Middle frontal gyrus (tissue), 1 donor: ENCODE data around the gene SESN3.
"Not testable (repeated sequence)": the region's sequence is repeated elsewhere in the genome, so short reads cannot be mapped to it uniquely, and the experiment has no call there.

Experiments
- DNase-seq: peaks from one replicate; pipeline ENCODE4 v3.0.0-alpha.2; 2015; ENCODE audit warnings: low spot score; ENCODE audit errors: extremely low spot score

SESN3 gene

DNA sequence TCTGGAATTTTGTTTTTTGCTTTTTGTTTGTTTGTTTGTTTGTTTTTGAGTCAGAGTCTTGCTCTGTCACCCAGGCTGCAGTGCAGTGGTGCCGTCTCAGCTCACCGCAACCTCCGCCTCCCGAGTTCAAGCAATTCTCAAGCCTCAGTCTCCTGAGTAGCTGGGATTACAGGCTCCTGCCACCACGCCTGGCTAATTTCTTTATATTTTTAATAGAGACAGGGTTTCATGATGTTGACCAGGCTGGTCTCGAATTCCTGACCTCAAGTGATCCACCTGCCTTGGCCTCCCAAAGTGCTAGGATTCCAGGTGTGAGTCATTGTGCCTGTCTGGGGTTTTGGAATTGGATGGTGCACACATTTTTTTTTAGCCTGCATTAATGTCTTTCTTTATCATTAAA is 20.9 kb upstream of the SESN3 start:
- not testable (repeated sequence) for DNase-seq

GRCh38 chr11:95248666-95249467 is 17.9 kb upstream of the SESN3 start:
- no peak for DNase-seq

- no peak for DNase-seq
Measured at GRCh38 chr11:95247883-95248282, 16.9 kb upstream of the SESN3 start.

DNA sequence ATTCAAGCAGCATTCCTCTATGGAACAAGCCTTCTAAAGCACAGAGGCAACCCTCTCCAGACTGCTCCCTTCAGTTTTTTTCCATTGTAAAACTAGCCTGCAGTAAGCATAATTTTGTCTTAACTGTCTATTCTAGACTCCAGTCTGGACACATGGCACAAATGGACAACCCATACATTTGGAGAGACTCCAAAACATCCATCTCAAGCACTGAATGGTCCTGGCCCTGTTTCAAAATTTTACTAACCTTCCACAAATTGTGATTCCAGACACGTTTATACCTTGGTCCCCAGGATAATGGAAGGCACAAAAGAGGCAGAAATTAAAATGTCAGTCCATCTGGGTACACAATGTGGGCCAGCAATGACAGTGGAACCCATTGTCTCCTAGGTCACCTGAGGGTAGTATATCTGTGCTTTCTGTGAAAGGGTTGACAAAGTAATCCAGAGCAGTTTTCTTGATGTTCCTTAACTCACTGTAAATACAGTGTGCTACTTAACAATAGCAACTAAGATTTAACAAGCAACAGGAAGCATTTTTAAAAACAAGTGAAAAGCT is 16.2 kb upstream of the SESN3 start:
- DNase-seq = no peak

- no peak for DNase-seq
Measured at GRCh38 chr11:95245581-95245980, 14.6 kb upstream of the SESN3 start.

GRCh38 chr11:95245038-95245437 is 14.0 kb upstream of the SESN3 start:
- no peak for DNase-seq

DNA sequence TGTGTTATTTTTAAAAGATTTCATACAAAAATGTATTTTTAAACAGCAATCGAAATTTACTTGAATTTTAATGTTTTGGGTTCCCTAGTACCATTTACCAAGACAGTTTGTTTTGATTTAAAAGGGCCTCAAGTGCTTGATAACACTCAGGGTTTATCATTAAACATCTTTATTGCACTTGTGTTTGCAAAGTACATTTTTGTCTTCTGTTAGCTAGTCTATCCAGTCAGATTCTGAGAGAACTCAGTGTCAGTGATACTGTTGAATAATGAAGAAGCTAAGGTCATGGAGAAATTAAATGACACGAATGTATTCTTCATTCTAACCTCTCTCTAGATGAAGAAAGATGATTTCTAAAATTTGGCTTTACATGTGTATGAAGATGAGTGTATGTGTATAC is 12.7 kb upstream of the SESN3 start:
- no peak for DNase-seq

DNA sequence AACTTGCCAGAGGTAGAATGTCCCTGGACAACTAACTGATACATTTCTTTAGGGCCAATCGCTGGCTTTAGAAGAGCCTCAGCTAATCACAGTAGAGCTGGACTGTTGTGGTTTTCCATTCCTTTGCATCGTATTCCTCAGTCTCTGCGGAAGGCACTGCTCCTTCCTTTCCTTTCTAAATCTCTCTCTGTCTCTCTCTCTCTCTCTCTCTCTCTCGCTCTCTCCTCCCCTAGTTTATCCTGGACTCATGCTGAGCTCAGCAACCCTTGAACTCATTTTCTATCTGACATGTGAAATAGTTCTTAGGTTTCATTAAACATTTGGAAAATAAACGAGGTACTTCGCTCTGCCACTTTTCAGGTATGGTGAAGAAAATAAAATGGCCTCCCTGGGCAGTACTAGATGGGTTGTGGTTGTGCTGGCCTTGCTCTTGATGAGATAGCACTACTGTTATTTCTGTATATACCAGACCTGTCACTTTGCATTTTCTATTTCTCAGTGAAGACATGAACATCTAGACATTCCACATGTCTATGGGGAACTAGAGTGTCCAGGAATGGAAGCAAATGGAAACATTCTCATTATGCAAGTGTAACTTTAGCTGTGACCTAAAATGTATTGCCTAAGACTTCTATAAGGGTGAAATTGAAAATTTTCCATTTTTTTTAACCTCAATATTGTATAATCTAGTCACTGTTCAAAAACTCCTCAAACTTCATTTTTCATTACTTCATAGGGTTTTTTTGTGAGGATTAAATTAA is 12.0 kb upstream of the SESN3 start:
- no peak for DNase-seq

- no peak for DNase-seq
Measured at GRCh38 chr11:95242091-95242844, 11.3 kb upstream of the SESN3 start.

- no peak for DNase-seq
Measured at GRCh38 chr11:95241681-95242081, 10.7 kb upstream of the SESN3 start.

GRCh38 chr11:95239871-95240649 is 9.1 kb upstream of the SESN3 start:
- no peak for DNase-seq

GRCh38 chr11:95232666-95233065 is 1.7 kb upstream of the SESN3 start:
- DNase-seq = no peak

- peak; percentile 56 for DNase-seq
Measured at GRCh38 chr11:95231881-95232605, 1.0 kb upstream of the SESN3 start.

DNA sequence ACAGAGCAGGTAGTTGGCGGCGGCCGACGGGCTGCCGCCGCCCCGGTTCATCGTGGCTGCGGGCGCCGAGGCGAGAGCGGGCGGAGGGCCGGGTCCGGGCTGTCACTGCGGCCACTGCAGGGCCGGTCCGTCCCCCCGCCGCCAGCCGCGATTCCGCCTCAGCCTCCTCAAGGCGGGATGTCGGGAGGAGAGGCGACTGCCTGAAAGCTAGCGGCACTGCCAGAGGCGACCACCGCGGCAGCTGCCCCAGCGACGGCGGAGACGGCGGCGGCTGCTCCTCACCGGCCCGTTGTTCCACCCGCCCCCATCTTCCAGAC is 234 bp downstream of the SESN3 start:
- DNase-seq = no peak

DNA sequence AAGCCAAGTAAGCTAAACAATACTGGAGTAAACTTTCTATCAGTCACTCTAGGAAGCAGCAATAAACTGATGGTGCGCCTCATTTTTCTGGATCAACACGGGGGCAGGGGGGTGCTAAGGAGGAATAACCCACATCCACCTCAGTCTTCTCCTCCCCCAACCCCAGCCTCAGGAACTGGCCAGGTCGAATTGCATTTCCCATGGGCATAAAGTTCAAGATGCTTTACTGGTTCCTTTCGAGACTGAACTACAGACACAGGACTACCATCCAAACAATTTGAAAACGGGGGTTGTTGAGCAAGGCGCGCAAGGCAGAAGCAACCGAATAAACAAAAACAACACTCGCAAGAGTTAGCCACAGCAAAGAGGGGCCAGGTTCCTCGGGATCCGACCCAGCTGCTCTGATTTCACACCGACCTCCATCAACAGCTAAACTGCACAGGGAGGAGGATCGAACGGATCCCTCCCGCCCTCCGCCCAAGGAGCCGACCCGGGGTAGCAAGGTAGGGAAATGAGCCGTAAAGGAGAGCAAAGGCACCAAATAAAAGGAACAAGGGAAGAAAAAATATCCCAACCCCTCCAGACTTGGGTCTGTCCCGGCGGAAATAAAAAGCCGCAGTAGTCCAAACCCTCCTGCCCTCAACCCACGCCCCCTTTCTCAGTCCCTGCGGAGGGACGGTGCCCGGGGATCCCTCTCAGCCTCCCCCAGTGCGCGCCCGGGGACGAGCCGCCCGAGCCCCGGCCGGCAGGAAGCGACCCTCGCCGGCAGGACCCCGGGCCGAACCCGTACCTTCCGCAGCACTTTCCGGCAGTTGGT is 801 bp downstream of the SESN3 start:
- DNase-seq = no peak

- DNase-seq = peak; percentile 19
Measured at GRCh38 chr11:95229199-95229992, 1.6 kb downstream of the SESN3 start.

DNA sequence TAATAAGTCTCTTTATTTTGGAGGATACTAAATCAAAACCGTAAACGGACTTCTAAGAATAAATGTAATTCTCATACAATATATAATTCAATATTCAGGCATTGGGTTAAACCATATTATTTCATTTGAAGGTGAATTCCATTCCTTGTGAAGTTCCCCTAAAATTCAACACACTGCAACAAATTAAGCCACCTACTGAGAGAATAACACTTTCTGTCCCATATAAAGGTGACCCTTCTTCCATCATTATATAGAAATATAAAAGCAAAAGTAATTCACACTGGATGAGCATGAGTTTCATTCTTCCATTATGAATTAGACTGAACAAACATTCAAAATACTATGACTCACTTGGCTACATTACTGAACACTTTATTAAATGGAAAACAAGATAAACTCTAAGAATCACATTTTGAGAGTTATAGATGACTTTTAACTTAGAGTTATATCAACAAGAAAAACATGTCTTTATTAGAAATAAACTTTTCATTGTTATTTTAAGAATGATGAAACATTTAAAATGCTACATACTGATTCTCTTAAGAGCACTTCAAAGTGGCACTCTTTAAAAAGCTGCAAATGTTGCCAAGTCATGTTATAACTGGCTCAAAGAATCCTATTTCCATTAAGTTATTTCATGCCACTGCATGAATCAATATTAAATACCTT is 2.8 kb downstream of the SESN3 start:
- no peak for DNase-seq

DNA sequence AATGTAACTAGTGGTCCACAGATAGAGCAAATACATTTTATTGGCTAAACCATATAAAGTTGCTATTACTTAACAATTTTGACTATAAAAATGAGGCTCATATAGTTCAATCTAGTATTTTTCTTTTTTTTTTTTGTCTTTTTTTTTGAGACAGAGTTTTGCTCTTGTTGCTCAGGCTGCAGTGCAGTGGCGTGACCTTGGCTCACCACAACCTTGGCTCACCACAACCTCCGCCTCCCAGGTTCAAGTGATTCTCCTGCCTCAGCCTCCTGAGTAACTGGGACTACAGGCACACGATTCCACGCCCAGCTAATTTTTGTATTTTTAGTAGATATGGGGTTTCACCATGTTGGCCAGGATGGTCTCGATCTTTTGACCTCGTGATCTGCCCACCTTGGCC is 3.9 kb downstream of the SESN3 start:
- DNase-seq = not testable (repeated sequence)
